RWPE2 (cell line): ENCODE results near the gene GNAQ.

Experiments
- ATAC-seq: fragments of 200-7000 bp; cut with Tn5 transposase; 3 replicates; pipeline ENCODE4 v1.9.1; 2021; ENCODE audit warnings: low read depth
- DNase-seq: peaks from one replicate; pipeline ENCODE4 v3.0.0-alpha.2; 2020; ENCODE audit warnings: low spot score
- H3K27ac ChIP-seq: fragments of 450-650 bp; 2 replicates; pipeline ENCODE4 v1.5.1; 2017; ENCODE audit warnings: mild to moderate bottlenecking; ENCODE audit not compliant: poor library complexity, severe bottlenecking
- H3K27me3 ChIP-seq: fragments of 250-450 bp; sonication (Bioruptor Pico); 2 replicates; pipeline ENCODE4 v1.5.1; 2021; ENCODE audit warnings: mild to moderate bottlenecking, moderate library complexity; ENCODE audit not compliant: insufficient read depth, poor library complexity, severe bottlenecking
- H3K36me3 ChIP-seq: fragments of 250-450 bp; sonication (Bioruptor Pico); 2 replicates; pipeline ENCODE4 v1.5.1; 2020; ENCODE audit warnings: low read depth, mild to moderate bottlenecking, moderate library complexity
- H3K4me1 ChIP-seq: fragments of 250-450 bp; sonication (Bioruptor Pico); 2 replicates; pipeline ENCODE4 v1.5.1; 2021; ENCODE audit warnings: mild to moderate bottlenecking, moderate library complexity; ENCODE audit not compliant: insufficient read depth, poor library complexity, severe bottlenecking
- H3K4me3 ChIP-seq: fragments of 250-450 bp; sonication (Bioruptor Pico); 2 replicates; pipeline ENCODE4 v1.5.1; 2021; ENCODE audit warnings: mild to moderate bottlenecking, moderate library complexity; ENCODE audit not compliant: severe bottlenecking
- H3K9me3 ChIP-seq: fragments of 250-450 bp; sonication (Bioruptor Pico); 2 replicates; pipeline ENCODE4 v1.5.1; 2021; ENCODE audit warnings: mild to moderate bottlenecking, moderate library complexity; ENCODE audit not compliant: severe bottlenecking
- TF ChIP-seq, protein P1 (sequence below): fragments of 450-650 bp; IDR thresholded peaks from one replicate; pipeline ENCODE4 v1.5.1; 2017; ENCODE audit warnings: mild to moderate bottlenecking, moderate library complexity; ENCODE audit not compliant: poor library complexity, severe bottlenecking

Gene GNAQ

DNA sequence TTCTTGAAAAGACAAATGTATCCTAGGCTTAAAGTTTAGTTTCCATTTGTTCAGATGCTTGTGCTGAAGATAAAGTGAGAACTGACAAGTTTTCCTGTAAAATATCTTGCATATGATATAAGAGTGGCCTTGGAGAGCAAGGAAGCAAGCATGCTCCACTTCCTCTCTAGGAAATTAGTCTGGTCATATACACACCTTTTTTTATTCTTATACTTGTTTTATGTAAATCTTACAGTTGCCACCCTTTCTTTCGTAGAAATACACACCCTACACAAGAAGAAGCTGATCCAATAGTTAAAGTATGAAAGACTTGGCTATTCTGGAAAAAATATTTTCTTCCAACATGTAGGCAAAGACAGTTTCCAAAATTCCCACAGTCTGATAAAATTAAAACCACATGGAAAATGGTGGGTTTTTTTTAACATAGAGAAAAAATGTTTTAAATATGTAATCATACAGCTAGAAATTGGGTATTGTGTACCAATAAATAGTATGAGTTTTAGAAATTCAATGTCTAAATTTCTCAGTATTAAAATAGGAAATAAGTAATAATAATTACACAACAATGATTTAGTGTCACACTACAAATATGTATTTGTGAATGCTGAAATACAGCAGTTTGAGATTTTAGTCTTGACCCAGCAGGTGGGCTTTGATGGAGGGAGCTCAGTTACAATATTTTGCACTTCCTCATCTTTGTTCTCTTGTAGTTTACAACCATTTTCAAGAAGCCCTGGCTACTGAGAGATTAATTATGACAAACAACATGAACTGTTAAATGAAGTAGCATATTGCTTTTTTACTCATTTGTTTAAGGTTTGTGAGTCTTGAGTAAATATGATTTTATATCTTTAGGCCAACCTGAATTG, 197.8 kb downstream of the GNAQ start:
- TF ChIP-seq, protein P1, sequence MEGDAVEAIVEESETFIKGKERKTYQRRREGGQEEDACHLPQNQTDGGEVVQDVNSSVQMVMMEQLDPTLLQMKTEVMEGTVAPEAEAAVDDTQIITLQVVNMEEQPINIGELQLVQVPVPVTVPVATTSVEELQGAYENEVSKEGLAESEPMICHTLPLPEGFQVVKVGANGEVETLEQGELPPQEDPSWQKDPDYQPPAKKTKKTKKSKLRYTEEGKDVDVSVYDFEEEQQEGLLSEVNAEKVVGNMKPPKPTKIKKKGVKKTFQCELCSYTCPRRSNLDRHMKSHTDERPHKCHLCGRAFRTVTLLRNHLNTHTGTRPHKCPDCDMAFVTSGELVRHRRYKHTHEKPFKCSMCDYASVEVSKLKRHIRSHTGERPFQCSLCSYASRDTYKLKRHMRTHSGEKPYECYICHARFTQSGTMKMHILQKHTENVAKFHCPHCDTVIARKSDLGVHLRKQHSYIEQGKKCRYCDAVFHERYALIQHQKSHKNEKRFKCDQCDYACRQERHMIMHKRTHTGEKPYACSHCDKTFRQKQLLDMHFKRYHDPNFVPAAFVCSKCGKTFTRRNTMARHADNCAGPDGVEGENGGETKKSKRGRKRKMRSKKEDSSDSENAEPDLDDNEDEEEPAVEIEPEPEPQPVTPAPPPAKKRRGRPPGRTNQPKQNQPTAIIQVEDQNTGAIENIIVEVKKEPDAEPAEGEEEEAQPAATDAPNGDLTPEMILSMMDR: no peak
- ATAC-seq (no peak), DNase-seq (no peak)
- Histone ChIP-seq H3K27ac (no peak overlapping the region), H3K9me3 (no peaks in the 10 kb centered on the region), H3K36me3 (0 out of 2 replicates have a peak, but pooled peaks cover 4% of the 10 kb centered on the region), H3K4me1 (no peaks in the 10 kb centered on the region), H3K27me3 (no peaks in the 10 kb centered on the region), H3K4me3 (no peak overlapping the region)

- no peak for DNase-seq
- Histone ChIP-seq H3K27me3 (no peaks in the 10 kb centered on the region), H3K4me3 (no peak overlapping the region), H3K27ac (no peak overlapping the region), H3K4me1 (no peaks in the 10 kb centered on the region), H3K9me3 (no peaks in the 10 kb centered on the region), H3K36me3 (0 out of 2 replicates have a peak, but pooled peaks cover 4% of the 10 kb centered on the region)
- no peak for ATAC-seq
- TF ChIP-seq, protein P1: no peak
Measured at GRCh38 chr9:77832639-77833038, 199.0 kb downstream of the GNAQ start.

GRCh38 chr9:77831781-77832180, 199.8 kb downstream of the GNAQ start:
- Histone ChIP-seq H3K4me1 (no peaks in the 10 kb centered on the region), H3K27ac (no peak overlapping the region), H3K4me3 (no peak overlapping the region), H3K9me3 (no peaks in the 10 kb centered on the region), H3K27me3 (no peaks in the 10 kb centered on the region), H3K36me3 (0 out of 2 replicates have a peak, but pooled peaks cover 4% of the 10 kb centered on the region)
- ATAC-seq: no peak
- TF ChIP-seq, protein P1: no peak
- DNase-seq: no peak

DNA sequence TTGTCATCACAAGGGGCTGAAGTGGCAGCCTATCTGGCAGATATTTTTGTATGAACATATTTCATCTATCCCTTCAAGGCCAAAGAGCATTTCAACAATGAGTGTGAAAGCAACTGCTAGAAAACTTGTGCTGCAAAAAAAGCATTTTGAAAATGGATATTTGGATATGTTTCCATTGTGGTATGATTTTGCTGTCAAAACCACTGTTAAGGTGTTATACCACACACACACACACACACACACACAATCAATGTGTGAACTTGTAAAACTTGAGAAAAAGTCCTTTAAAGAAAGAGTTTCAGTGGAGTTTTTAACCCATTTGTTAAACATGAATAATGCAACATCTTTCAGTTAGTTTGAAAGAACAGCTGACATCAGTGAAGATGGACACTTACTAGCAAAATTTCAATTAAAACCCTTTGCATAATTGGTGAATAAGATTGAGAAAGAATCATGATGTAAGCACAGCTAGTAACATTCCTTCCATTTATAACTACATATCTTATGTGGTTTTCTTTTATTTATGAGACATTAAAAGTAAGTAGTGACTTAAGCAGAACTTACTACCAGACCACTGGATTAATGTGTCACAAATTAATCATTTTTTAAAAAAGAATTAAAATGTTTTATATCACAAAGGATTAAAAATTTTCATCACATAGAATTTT, 200.9 kb downstream of the GNAQ start:
- DNase-seq (no peak), ATAC-seq (no peak)
- no peak overlapping the region for H3K27ac ChIP-seq
- H3K9me3 ChIP-seq: no peaks in the 10 kb centered on the region
- H3K36me3 ChIP-seq: no peaks in the 10 kb centered on the region
- H3K4me1 ChIP-seq: no peaks in the 10 kb centered on the region
- H3K27me3 ChIP-seq: no peaks in the 10 kb centered on the region
- TF ChIP-seq, protein P1: no peak
- no peak overlapping the region for H3K4me3 ChIP-seq
